HepG2 (cell line): Measurements from ENCODE around the gene PTPRM.

Experiments
- AGO1 ChIP-seq: fragments of 200-400 bp; formaldehyde crosslinking; IDR thresholded peaks from 2 replicates; pipeline ENCODE4 v1.6.1; 2017; ENCODE audit warnings: mild to moderate bottlenecking, low read depth, low read length, moderate library complexity; ENCODE audit not compliant: poor library complexity, severe bottlenecking
- CTCF ChIP-seq: sonication (generic); formaldehyde crosslinking; IDR thresholded peaks from 2 replicates; pipeline ENCODE4 v1.5.0; 2020; ENCODE audit warnings: mild to moderate bottlenecking, missing genetic modification reagents, moderate library complexity
- EZH2 ChIP-seq: conservative IDR thresholded peaks from 2 replicates; pipeline ENCODE4 v1.6.1; 2012; ENCODE audit warnings: mild to moderate bottlenecking, low read depth, low read length, moderate library complexity
- HDAC6 ChIP-seq: fragments of 200-600 bp; sonication (generic); IDR thresholded peaks from 2 replicates; pipeline ENCODE4 v1.7.0; 2017; ENCODE audit warnings: mild to moderate bottlenecking, antibody characterized with exemption, low read length, low read depth
- MLX ChIP-seq: IDR thresholded peaks from 2 replicates; pipeline ENCODE4 v1.6.1; 2016
- MXI1 ChIP-seq: IDR thresholded peaks from 3 replicates; pipeline ENCODE4 v1.6.1; 2012; ENCODE audit warnings: low read depth, low read length, inconsistent platforms, borderline replicate concordance
- POLR2A ChIP-seq, 2 experiments: IDR thresholded peaks; 2 replicates each; pipeline ENCODE4 v1.6.1; 2011; ENCODE audit warnings: low read depth in 2 of 2, low read length in 2 of 2, mild to moderate bottlenecking in 1 of 2, moderate library complexity in 1 of 2; ENCODE audit not compliant: insufficient read depth in 1 of 2
- POLR2AphosphoS5 ChIP-seq: IDR thresholded peaks from 2 replicates; pipeline ENCODE4 v1.6.1; 2012; ENCODE audit warnings: low read depth, low read length
- SP2 ChIP-seq: sonication (generic); formaldehyde crosslinking; IDR thresholded peaks from 2 replicates; pipeline ENCODE4 v1.5.1; 2020; ENCODE audit warnings: mild to moderate bottlenecking, missing genetic modification reagents
- ZNF143 ChIP-seq: sonication (generic); formaldehyde crosslinking; IDR thresholded peaks from 2 replicates; pipeline ENCODE4 v1.4.0; 2020; ENCODE audit warnings: missing genetic modification reagents
- ZNF331 ChIP-seq: sonication (generic); formaldehyde crosslinking; IDR thresholded peaks from 2 replicates; pipeline ENCODE4 v1.4.0; 2020; ENCODE audit warnings: missing genetic modification reagents
- ZNF350 ChIP-seq: sonication (generic); formaldehyde crosslinking; IDR thresholded peaks from 2 replicates; pipeline ENCODE4 v1.4.0; 2020; ENCODE audit warnings: mild to moderate bottlenecking, low read depth, missing genetic modification reagents, borderline replicate concordance
- TF ChIP-seq, protein P1 (sequence below): IDR thresholded peaks from 2 replicates; pipeline ENCODE4 v1.6.1; 2016; ENCODE audit warnings: missing compliant biosample characterization, missing genetic modification reagents, borderline replicate concordance

- TF ChIP-seq ZNF143 (no peak), POLR2A (IDR thresholded peaks at IDR 0.05; ENCODE audit: insufficient read depth in 1 of 2, low read depth in 2 of 2, low read length in 2 of 2) (no peak), MXI1 (no peak), ZNF350 (CRISPR knock-in tag) (no peak), AGO1 (no peak), HDAC6 (no peak), CTCF (CRISPR knock-in tag) (no peak), MLX (no peak), EZH2 (no peak), POLR2AphosphoS5 (no peak), ZNF331 (CRISPR knock-in tag) (no peak), SP2 (CRISPR knock-in tag) (no peak)
- TF ChIP-seq, protein P1, sequence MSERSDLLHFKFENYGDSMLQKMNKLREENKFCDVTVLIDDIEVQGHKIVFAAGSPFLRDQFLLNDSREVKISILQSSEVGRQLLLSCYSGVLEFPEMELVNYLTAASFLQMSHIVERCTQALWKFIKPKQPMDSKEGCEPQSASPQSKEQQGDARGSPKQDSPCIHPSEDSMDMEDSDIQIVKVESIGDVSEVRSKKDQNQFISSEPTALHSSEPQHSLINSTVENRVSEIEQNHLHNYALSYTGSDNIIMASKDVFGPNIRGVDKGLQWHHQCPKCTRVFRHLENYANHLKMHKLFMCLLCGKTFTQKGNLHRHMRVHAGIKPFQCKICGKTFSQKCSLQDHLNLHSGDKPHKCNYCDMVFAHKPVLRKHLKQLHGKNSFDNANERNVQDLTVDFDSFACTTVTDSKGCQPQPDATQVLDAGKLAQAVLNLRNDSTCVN (CRISPR knock-in tag) = no peak
Measured at GRCh38 chr18:8330575-8330974, 763.5 kb downstream of the PTPRM start.
